Colon (tissue), 2 donors: ENCODE results near the gene IQSEC2.

ENCODE experiments used
- FAIRE-seq: peaks from 2 replicates; lab custom pipeline; 2012; peaks lifted over from hg19 to GRCh38; lab: Jason Lieb, UNC
- donor health status: control.
- donor health status: control.

Gene IQSEC2

DNA sequence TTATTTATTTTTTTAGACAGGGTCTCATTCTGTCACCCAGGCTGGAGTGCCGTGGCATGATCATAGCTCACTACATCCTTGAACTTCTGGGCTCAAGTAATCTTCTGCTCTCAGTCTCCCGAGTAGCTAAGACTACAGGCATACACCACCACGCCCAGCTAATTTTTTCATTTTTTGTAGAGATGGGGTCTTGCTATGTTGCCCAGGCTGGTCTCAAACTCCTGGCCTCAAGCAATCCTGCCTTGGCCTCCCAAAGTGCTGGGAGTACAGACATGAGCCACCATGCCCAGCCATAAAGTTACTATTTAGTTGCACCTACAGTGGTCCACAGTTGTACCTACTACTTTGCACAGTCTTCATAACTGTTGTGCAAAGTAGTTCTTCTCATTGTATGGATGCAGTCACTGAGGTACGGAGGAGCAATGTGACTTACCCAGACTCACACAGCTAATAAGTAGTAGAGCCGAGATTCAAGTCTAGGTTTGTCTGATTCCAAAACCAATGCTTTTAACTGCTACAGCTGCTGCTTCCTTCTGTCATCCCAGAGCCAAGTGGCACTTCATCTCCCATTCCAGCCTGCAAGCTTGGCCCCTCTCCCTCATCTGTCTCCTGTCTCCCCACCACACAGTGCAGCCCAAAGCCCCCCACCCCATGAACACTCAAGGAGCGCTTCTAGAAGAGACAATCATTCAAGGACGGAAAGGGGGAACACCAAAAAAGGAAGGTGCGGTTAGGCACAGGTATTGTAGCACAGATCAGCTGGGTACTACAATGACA is 24.0 kb upstream of the IQSEC2 start:
- no peak for FAIRE-seq

DNA sequence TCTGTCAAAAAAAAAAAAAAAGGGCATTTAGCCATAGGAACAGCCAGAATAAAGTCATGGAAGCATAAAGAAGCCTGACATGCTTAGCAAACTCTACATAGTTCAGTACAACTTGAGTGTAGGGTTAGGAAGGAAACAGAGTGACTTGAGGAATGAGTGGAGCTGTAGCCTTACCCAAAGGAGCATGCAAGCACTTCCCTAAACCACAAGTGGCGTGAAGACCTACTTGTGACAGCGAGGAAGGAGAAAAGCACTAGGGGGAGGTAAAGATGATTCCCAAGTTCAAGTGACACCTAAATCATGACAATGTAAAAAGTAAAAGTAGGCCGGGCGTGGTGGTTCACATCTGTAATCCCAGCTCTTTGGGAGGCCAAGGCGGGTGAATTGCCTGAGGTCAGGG is 21.8 kb upstream of the IQSEC2 start:
- no peak for FAIRE-seq

DNA sequence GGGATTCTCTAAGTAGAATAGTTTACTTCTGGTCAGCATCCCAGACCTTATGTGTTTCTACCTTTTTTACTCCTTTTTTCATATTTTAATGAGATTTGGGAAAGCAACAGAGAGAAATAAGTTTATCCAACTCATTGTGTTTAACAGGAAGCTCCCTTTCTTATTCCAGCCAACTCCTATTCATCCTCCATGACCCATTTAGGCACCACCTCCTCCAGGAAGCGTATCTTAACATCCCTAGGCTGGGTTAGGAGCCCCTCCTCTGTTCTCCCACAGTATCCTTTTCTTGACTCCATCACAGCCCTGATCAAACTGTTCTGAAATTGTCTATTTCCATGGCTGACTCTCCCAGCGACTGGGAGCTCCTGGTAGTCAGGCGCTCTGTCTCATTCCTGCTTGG is 18.8 kb upstream of the IQSEC2 start:
- FAIRE-seq, result no peak

DNA sequence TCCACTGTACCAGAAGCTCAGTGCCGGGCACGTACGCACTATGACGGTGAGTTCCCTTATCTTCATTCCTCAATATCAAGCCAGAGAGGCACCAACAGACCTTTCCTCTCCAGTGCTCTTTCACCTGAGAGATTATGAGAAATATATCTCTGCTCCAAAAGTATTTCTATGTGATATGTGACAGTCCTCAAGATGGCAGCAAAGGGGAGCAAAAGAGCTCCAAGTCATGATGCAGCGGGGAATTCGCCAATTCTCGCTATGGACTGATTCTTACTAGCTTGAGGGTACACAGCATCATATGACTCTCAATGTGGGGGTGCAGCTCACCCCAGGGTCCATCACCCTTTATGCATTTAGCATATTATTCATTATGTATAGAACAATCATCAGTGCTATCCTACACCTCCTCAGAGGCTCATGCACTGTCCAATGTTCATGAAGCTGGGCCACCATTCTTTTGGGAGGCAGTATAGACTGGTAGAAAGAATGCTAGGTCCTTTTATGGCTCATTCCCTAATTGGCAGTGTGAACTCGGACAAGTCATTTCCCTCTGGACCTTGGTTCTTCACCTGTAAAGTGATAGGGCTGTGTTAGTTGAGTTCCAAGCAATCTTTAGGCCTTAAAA is 12.8 kb upstream of the IQSEC2 start:
- no peak for FAIRE-seq

DNA sequence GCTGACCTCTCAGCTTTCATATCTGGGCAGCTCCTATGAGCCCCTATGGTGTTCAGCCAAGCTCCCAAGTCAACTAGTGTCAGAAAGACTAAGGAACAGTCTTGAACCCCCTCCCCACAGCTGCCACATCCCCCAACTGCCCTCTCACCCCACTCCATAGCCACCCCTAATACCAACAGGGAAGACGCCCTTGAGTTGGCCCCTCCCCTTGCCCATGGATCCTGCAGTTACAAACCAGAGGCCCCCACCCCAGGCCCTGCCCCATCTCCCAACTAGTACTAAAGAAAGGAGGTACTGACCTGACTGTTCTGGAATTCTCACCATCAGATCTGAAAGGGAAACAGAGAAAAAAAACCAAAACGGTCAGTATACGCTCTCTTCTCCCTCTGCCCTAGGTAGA is 10.2 kb upstream of the IQSEC2 start:
- FAIRE-seq, result no peak

DNA sequence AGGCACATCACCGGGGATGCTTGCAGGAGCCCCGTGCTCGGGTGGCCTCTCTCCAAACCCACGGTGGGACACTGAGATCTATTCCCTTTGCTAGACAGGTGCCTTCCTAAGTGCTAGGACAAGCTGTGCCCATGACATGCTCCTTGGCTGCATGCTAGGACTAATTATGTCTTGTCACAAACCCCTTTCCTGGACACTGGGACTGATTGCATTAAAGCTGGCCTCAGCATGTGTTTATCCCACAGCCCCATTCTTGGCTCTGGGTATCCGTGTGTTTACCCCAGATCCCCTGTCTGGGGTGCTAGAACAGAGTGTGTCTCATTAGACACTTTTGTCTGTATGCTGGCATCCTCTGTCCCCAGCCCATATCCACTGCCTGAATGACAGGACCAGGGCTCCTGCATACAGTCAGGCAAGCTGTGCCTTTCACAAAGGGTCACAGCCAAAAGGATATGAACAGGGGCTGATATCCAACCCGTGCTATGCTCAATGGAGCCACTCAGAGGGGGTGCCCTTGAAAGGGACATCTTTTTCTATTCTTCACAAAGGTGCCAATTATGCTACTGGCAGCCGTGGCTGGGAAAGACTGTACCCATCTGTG is 9.2 kb upstream of the IQSEC2 start:
- FAIRE-seq, result no peak

DNA sequence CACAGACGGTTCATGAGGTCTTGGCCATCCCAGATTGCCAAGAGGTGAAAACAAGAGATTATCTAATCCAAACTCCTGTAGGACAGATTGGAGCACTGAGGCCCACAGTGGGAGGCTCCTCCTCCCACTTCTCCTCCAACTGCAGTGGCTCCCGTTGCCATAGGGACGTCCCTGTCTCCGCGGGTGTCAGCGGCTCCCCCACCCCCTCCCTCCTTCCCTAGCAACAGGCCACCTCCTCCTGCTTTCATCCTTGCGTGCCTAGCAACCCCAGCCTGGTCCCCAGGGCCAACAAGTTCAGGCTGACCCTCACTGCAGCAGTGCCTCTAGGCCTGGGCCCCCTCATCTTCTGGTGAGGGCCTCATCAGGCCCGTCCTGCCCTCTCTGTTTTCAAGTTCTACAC is 6.8 kb upstream of the IQSEC2 start:
- no peak for FAIRE-seq

DNA sequence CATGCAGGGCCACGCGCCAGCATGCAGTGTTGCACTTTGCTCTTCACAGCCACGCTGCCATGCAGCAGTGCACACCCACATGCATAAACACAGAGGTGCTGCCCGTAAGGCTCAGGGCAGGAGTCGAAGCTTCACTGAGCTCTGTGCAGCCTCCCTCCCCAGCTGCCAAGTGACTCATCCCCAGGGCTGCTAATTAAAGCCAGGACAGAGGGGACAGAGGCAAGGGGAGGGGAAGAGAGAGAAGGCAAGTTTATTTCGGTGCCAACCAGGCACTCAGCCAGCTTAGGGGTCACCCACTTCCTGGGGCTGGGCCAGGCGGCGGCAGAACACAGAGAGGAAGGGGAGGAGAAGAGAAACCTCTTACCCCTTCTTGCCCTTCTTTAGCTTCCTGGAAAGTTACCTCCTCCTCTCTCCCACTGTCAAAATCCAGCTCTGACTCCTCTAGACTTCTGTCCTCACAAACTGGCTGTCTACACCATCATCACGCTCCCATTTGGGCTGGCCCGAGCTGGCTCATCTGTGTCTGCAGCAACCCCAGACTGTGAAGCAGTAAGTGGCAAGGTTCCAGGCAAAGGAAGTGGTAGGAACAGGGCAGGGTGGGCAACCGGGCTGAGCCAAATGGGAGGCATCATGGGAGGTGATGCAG is 6.2 kb upstream of the IQSEC2 start:
- FAIRE-seq, result no peak

DNA sequence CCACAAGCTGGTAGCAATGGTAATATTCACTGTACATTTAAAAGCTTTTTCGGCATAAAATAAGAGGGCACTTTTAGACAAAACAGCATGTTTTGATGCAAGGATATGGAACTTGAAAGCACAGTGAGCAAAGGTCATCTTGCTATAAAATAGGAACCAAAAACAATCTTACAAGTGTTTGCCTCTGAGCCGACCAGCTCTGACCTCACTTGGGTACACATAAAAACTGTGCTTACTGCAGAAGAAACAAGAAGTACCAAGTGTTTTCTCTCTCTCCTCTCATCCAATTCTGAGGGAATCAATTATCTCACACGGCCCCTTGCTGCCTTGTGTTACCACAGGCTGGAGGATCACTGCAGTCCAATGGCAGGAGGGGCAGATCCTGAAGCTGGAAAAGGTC is 4.8 kb upstream of the IQSEC2 start:
- no peak for FAIRE-seq

DNA sequence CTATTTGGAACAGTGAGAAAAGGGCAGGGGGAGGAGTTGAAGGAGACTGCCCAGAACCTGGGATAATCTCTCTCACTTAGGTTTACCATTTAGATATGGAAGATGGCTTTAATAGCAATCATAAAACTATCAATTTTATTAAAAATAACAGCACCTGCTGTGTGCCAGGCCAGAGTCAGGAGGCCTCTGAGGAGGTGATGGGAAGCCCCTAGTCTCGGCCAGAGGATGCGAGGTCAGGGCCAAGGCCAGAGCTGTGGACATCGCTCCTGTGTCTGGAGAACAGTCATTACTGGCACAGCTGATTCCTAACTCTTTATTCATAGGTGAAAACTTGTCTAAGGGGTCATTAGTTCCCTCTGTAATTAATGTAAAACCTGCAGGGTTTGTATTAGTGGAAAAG is 4.2 kb upstream of the IQSEC2 start:
- no peak for FAIRE-seq

DNA sequence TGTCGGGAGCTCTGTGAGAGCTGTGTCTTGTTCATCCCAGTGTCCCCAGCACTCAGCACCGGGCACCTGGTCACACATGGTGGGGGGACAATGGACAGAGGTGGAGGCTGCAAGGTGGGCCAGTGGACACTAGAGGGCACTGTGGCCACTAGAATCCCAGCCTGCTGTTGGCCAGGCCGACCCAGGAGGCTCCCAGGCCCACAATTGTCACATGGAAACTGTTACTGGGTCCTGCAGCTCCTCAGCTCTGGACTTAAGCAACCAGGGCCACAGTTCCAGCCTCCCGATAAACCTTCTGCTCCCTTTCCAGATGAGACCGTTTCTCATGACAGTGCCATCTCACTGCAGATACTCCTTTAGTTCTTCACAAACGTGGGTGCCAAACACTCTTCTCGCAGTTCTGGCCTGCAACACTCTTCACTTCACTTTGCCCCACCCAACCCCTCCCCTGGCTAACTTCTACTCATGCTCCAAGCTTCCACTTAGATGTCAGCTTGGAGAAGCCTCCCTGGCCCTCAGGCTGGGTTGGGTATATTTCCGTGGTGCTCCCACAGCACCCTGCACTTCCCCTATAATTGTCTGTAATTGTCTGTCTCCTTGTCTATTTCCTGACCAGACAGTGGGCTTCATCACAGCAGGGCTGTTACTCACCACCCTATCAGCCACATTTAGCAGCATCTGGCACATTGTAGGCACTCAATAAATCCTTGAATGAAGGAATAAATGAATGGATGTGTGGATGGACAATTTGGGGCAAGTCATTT is 3.5 kb upstream of the IQSEC2 start:
- no peak for FAIRE-seq

DNA sequence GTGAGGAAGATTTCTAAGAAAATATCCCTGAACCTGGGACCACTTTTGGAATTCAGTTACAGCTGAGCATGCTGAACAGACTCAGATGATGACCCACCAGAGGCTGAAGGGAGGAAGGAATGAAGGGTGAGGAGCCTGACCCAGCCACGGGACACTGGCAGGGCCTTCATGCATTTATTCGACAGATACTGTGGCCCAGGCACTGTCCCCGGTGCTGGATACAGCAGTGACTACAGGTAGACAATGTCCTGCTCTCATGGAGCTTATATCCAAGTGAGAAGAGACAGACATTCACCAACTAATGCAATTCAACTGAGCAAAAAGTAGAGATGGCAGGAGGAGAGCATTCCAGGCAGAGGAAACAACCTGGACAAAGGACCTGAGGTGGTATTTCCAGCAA is 2.2 kb upstream of the IQSEC2 start:
- no peak for FAIRE-seq

DNA sequence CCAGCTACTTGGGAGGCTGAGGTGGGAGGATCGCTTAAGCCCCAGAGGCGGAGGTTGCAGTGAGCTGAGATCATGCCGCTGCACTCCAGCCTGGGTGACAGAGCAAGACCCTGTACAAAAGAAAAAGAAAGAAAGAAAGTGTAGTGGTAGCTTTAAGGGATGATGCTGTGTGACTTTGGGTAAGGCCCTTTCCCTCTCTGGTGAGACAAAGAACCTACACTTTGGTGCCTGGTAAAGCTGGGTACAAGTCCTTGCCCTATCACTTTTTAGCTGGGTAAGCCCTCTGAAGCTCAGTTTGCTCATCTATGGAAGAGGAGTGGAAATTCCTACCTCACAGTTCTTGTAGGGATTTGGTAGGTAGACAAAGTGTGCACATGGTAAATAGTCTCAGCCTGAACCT is 1.7 kb upstream of the IQSEC2 start:
- FAIRE-seq, result no peak

DNA sequence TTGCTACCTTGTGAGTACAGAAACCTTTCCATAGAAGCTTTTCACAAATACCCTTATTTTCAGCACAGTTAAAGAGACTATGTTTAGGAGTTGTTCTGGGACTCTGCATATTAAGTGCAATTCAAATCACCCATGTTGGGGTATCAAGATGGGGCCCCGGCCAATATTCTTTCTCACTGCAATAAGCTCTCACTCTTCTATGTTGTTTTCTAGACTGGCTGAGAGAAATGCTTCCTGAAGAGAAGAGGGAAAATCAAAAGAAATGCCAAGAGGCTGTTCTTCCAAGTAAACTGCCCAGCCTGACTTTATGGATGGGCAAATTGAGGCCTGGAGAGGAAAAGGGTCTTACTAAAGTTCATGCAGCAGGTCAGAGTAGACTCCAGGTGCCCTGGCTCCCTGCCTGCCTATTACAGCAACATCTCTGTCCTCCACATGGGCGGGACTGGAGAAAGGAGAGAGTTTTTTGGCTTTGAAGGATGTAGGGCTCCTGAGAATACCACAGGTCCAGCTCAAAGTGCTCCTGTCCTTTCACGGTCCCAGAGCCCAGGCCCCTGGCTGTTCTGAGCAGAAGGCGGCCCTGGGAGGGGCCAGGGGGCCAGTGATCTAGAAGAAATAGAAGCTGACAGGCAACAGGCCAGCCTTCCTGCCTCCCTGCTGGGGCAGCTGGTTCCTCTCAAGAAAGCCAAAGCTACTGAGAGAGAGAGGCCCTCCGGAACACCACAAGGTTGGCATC is 745 bp upstream of the IQSEC2 start:
- FAIRE-seq, result peak; percentile 28

DNA sequence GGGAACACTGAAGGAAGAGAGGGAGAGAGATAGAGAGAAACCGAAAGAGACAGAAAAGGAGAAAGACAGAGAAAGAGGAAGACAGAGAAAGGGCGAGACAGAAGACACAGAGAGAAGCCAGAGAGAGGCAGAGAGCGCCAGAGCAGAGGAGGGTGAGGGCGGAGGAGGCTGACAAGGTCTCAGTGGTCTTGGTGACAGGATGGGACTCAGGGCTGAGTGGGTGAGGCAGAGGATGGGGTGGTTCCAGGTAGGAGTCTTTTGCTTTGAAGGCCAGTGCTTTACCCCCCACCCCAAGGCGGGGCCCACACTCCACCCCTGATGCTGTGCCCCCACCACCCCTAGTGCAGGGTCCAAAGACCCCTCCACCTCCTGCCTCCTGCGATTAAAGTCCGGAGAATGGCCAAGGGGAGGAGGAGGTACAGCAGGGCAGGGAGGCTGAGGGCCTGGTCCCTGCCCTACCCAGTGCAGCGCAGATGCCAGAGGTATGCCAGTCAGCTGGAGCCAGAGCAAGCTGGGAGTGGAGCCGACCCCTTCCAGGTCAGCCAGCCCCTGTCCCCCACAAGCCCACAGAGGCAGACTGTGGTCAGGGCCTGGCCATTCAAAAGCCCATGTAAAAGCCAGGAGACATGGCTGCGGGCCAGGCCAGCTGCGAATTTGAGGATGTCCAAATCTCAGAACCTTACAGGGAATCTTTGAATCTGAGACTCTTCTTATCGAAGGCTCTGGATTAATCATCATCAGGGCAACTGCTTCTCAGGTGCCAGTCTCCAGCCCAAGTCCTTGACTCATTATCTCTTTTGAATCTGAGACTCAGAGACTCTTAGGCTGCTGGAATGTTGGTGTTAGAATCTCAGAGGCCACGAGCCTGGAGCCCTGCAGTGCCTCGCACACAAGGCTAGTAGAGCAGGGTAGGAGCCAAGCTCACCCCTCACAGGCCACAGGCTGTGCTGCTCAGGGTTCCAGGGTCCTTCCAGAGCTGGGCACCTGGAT is 758 bp downstream of the IQSEC2 start:
- FAIRE-seq, result no peak

DNA sequence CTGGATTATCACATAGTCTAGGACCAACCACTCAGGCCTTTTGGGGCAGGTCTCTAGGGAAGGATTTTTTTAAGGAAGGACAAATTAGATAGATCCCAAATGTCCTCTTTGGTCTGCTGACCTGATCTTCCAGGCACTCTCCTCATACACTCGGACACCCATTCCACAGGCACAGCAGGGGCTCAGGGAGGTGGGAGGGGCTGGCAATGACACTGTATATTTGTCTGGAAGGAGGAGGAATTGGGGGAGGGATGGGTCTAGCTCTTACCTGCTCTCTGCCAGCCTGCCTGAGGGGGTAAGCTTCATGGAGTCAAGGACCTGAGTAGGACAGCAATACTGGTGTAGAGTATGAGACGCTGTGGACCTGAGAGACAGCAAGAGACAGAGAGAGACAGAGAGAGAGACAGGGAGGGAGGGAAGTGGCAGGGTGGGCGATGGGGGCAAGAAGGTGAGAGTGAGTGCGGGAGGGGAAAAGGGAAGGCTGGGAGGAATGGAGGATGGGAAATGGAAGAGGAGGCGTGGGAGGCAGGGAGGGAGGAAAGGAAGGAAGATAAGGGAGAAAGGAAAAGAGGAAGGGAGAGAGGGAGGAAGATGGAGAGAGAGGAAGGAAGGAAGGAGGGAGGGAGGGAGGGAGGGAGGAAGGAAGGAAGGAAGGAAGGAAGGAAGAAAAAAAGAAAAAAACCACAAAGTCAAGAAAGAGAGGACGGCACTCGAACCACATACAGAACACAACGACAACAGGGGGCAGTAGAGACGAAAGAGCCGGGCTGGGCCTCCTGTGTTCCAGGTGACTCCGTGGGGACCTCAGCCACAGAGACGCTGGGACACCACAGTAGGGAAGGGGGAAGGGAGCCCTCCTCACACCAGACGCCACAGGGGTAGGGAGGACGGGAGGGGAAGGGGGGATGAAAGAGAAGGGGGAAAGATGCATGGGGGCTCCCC is 1.8 kb downstream of the IQSEC2 start:
- FAIRE-seq, result no peak

DNA sequence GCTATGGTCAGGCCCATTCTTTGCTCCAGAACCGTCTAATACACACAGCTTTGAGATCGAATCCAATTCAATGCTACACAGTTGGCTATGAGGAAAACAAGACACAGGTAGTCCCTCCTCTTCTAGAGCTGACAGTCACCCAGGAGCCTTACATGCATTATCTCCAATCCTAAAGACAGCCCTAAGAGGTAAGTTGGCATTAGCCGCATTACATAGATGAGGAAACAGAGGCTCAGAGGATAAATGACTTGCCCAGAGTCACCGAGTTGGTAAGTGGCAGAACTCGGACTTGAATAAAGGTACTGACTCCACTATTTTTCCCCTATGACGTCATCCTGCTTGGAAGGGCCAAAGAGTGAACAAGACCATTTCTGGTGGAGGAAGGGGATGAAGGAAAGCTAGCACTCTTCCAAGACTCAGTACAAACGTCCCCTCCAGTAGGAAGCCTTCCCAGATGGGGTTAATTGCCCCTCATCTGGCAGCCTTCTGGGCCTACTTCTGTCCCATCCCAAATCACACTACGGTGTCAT is 8.5 kb downstream of the IQSEC2 start:
- FAIRE-seq, result no peak

DNA sequence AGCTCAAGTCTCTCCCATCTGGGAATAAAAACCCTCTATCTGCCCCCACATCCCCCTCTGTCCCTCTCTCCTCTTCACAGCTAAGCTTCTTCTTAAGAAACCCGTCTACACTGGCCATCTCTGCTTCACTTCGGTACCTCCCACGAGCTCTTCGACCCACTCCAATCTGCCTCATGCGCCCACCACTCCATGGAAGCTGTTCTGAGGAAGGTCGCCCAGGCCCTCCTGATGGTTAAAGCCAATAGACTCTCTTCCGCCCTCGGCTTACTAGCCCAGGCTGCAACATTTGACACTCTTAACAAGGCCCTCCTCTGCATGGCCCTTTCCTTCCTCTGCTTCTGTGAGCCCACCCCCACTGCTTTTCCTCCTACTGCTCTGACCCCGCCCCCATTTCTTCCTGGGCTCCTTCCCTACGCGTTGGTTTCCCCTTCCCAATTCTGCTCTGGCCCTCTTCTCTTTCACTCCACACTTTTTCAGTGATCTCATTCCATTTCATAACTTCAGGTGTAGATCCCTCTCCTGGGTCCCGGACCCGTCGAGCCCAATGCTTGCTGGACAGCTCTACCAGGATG is 11.8 kb downstream of the IQSEC2 start:
- FAIRE-seq, result no peak

DNA sequence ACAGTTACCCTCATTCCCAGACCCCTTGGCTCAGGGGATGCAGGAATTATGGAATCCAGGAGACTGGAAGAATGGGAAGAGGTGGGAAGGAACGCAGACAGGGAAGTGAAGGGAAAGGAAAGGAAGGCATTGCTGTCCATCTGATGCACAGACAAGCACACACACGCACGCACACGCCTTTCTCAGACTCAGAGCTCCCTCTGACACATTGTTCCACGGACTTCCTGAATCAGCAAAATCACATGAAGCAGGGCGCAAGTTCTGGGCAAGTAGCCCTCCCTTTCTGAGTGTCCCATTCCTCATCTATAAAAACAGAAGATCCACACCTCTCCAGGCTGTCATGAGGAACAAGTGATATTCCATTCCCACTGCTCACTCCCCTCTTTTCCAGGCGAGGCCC is 13.2 kb downstream of the IQSEC2 start:
- FAIRE-seq, result no peak
